ENCODE results near the gene REXO5. TPM values are rescaled to one million over a fixed set of nuclear protein-coding genes. Genes with fewer than 3 reads are reported as not detected.

Gene REXO5
- total RNA-seq, 4 donors from 2014 or later = 0.78 to 3.6 (median 1.8) TPM

GRCh38 chr16:20833086-20833485 lies 26.8 kb downstream of the REXO5 start:
- H3K27me3 ChIP-seq = no peaks in the 10 kb centered on the region
- H3K27ac ChIP-seq = no peak overlapping the region
- no peaks in the 10 kb centered on the region for H3K9me3 ChIP-seq
- H3K4me3 ChIP-seq (replicated peaks in 1 of 3) = no peak overlapping the region
- H3K4me1 ChIP-seq = no peaks in the 10 kb centered on the region
- 90 to 95% methylated on average over 2 of the region's 2 CpGs for WGBS, 2 donors
- H3K36me3 ChIP-seq = no peaks in the 10 kb centered on the region
- intact Hi-C loops (cut with DNase I) = no loop called here
- no peak for DNase-seq
- no peak for TF ChIP-seq POLR2A (IDR thresholded peaks at IDR 0.05)
- TF ChIP-seq CTCF (IDR thresholded peaks at IDR 0.05) = no peak

GRCh38 chr16:20838240-20838639 lies 31.9 kb downstream of the REXO5 start:
- intact Hi-C loops (cut with DNase I) = no loop called here
- no peak overlapping the region for H3K4me3 ChIP-seq (replicated peaks in 1 of 3)
- TF ChIP-seq CTCF (IDR thresholded peaks at IDR 0.05) = no peak
- no peak for TF ChIP-seq POLR2A (IDR thresholded peaks at IDR 0.05)
- H3K36me3 ChIP-seq = no peaks in the 10 kb centered on the region
- H3K4me1 ChIP-seq = no peaks in the 10 kb centered on the region
- WGBS, 2 donors = 70 to 80% methylated on average over 1 of the region's 1 CpG
- H3K27ac ChIP-seq = no peak overlapping the region
- H3K27me3 ChIP-seq = no peaks in the 10 kb centered on the region
- no peaks in the 10 kb centered on the region for H3K9me3 ChIP-seq
- no peak for DNase-seq

GRCh38 chr16:20839504-20839903 lies 33.2 kb downstream of the REXO5 start:
- no peak for DNase-seq
- no peaks in the 10 kb centered on the region for H3K27me3 ChIP-seq
- intact Hi-C loops (cut with DNase I) = no loop called here
- H3K4me3 ChIP-seq (replicated peaks in 1 of 3) = no peak overlapping the region
- no peaks in the 10 kb centered on the region for H3K4me1 ChIP-seq
- no peak overlapping the region for H3K27ac ChIP-seq
- WGBS, 2 donors = 99% methylated on average over 2 of the region's 2 CpGs
- H3K9me3 ChIP-seq = no peaks in the 10 kb centered on the region
- H3K36me3 ChIP-seq = no peaks in the 10 kb centered on the region
- TF ChIP-seq POLR2A (IDR thresholded peaks at IDR 0.05) (no peak), CTCF (IDR thresholded peaks at IDR 0.05) (no peak)

GRCh38 chr16:20844054-20844453 lies 37.7 kb downstream of the REXO5 start:
- Histone ChIP-seq H3K4me1 (no peaks in the 10 kb centered on the region), H3K27me3 (no peaks in the 10 kb centered on the region), H3K36me3 (no peaks in the 10 kb centered on the region), H3K27ac (no peak overlapping the region), H3K9me3 (no peaks in the 10 kb centered on the region), H3K4me3 (replicated peaks in 1 of 3) (no peak overlapping the region)
- TF ChIP-seq CTCF (IDR thresholded peaks at IDR 0.05) (no peak), POLR2A (IDR thresholded peaks at IDR 0.05) (no peak)
- no peak for DNase-seq
- 86 to 92% methylated on average over 2 of the region's 2 CpGs for WGBS, 2 donors
- intact Hi-C loops (cut with DNase I) = loop anchor here (10.0 kb wide), 1 partner anchor 151 kb away; no protein-coding TSS in a partner anchor

GRCh38 chr16:20844588-20844987 lies 38.3 kb downstream of the REXO5 start:
- whole genome bisulfite sequencing, 2 donors = 79% methylated on average over 3 of the region's 3 CpGs
- peaks cover 0 to under 1% of the 10 kb centered on the region in 2 donors for H3K4me1 ChIP-seq

More at GRCh38 chr16:20844588-20844987, 38.3 kb downstream of the REXO5 start:
- no peaks in the 10 kb centered on the region for H3K27me3 ChIP-seq
- H3K4me3 ChIP-seq (replicated peaks in 1 of 3) = no peak overlapping the region
- intact Hi-C loops (cut with DNase I) = loop anchor here (10.0 kb wide), 1 partner anchor 150 kb away; no protein-coding TSS in a partner anchor
- TF ChIP-seq CTCF (IDR thresholded peaks at IDR 0.05) (no peak), POLR2A (IDR thresholded peaks at IDR 0.05) (no peak)
- no peaks in the 10 kb centered on the region for H3K36me3 ChIP-seq
- no peak overlapping the region for H3K27ac ChIP-seq
- H3K9me3 ChIP-seq = no peaks in the 10 kb centered on the region
- no peak for DNase-seq
